OCI-LY7 (cell line): Measurements from ENCODE around the gene CCDC9. TPM values are rescaled to one million over a fixed set of nuclear protein-coding genes. Genes with fewer than 3 reads are reported as not detected.

Source experiments
- BruUV-seq: library from RNA; stranded (reverse); fragments of 400-500 nt; replicated peaks from 2 replicates; lab custom pipeline; 2021; lab: Mats Ljungman, UMichigan
- CTCF ChIA-PET: fragments of 300-600 bp; sonication (Branson Sonifier 250); formaldehyde crosslinking; loops from one replicate; lab custom pipeline; 2022; ENCODE audit warnings: antibody characterized with exemption; ENCODE audit not compliant: unreplicated experiment; lab: Charles Lee
- POLR2A ChIA-PET: fragments of 300-600 bp; sonication (Branson Sonifier 250); formaldehyde crosslinking; loops from one replicate; lab custom pipeline; 2022; ENCODE audit warnings: antibody characterized with exemption; lab: Charles Lee
- DNase-seq: peaks from one replicate; pipeline ENCODE4 v3.0.0-alpha.2; 2015; ENCODE audit warnings: low spot score
- H2AFZ ChIP-seq: fragments of 200-600 bp; sonication (generic), shearing (Covaris generic); 2 replicates; pipeline ENCODE4 v1.6.1; 2014; ENCODE audit warnings: mild to moderate bottlenecking, antibody characterized with exemption, low read length, moderate library complexity
- H3K27ac ChIP-seq: fragments of 200-600 bp; sonication (generic); 2 replicates; pipeline ENCODE4 v1.5.1; 2014; ENCODE audit warnings: mixed run types, low read depth, mild to moderate bottlenecking, moderate library complexity, low read length, inconsistent platforms; ENCODE audit not compliant: poor library complexity, severe bottlenecking
- H3K36me3 ChIP-seq: fragments of 200-600 bp; sonication (generic); 2 replicates; pipeline ENCODE4 v1.6.1; 2014; ENCODE audit warnings: mild to moderate bottlenecking, antibody characterized with exemption, low read length, moderate library complexity, mixed read lengths; ENCODE audit not compliant: insufficient read depth
- H3K4me1 ChIP-seq: fragments of 200-600 bp; sonication (generic); 2 replicates; pipeline ENCODE4 v1.5.1; 2014; ENCODE audit warnings: mild to moderate bottlenecking, low read length; ENCODE audit not compliant: insufficient read depth, poor library complexity, severe bottlenecking
- H3K4me2 ChIP-seq: fragments of 200-600 bp; sonication (generic); 2 replicates; pipeline ENCODE4 v1.6.1; 2014; ENCODE audit warnings: mild to moderate bottlenecking, low read length
- H3K4me3 ChIP-seq: fragments of 200-600 bp; sonication (generic); 2 replicates; pipeline ENCODE4 v1.5.1; 2014; ENCODE audit warnings: mild to moderate bottlenecking, low read depth, low read length; ENCODE audit not compliant: poor library complexity, severe bottlenecking
- H3K79me2 ChIP-seq: fragments of 200-600 bp; sonication (generic); 2 replicates; pipeline ENCODE4 v1.6.1; 2016; ENCODE audit warnings: low read depth, mild to moderate bottlenecking, low read length, moderate library complexity, mixed read lengths; ENCODE audit not compliant: insufficient read depth
- H3K9me2 ChIP-seq: fragments of 200-600 bp; sonication (generic); 2 replicates; pipeline ENCODE4 v1.6.1; 2016; ENCODE audit warnings: mild to moderate bottlenecking, low read length, mixed read lengths; ENCODE audit not compliant: insufficient read depth
- H3K9me3 ChIP-seq: fragments of 200-600 bp; sonication (generic); 2 replicates; pipeline ENCODE4 v1.6.1; 2014; ENCODE audit warnings: mild to moderate bottlenecking, mixed run types, low read length, mixed read lengths
- H4K20me1 ChIP-seq: fragments of 200-600 bp; sonication (generic); 2 replicates; pipeline ENCODE4 v1.6.1; 2014; ENCODE audit warnings: mild to moderate bottlenecking, antibody characterized with exemption, low read length, moderate library complexity, mixed read lengths; ENCODE audit not compliant: insufficient read depth
- CTCF ChIP-seq: fragments of 200-600 bp; sonication (generic); conservative IDR thresholded peaks from 2 replicates; pipeline ENCODE4 v1.5.1; 2014; ENCODE audit warnings: mild to moderate bottlenecking, antibody characterized with exemption, low read length, moderate library complexity, mixed read lengths
- EZH2phosphoT487 ChIP-seq: fragments of 200-600 bp; sonication (generic); IDR thresholded peaks from 2 replicates; pipeline ENCODE4 v1.6.1; 2018; ENCODE audit warnings: low read depth, borderline replicate concordance, mild to moderate bottlenecking, mixed run types, antibody characterized with exemption, low read length, moderate library complexity, mixed read lengths
- intact Hi-C: fragments of 100-400 bp; cut with micrococcal nuclease; formaldehyde crosslinking; loops from one replicate; pipeline ENCODE4 v1.10.0; 2022; ENCODE audit not compliant: unreplicated experiment
- total RNA-seq, 2 experiments: library from RNA; depleted of rRNA in 1 of 2; stranded (reverse); fragments of >200 nt in 1 of 2; shearing (Covaris generic) in 1 of 2; gene quantifications; 2 replicates each; pipeline ENCODE4 v1.2.3, GENCODE V29; 2014 to 2022

The CCDC9 gene
- total RNA-seq, 2 experiments from 2014 or later: 7.9 to 19.7 TPM

- DNase-seq: no peak
- Histone ChIP-seq H2AFZ (no peak overlapping the region), H3K79me2 (no peaks in the 10 kb centered on the region), H3K9me2 (no peaks in the 10 kb centered on the region), H4K20me1 (no peaks in the 10 kb centered on the region), H3K4me1 (peaks cover 19% of the 10 kb centered on the region), H3K36me3 (peaks cover 6% of the 10 kb centered on the region; the same call in 1 of the 2 replicates), H3K9me3 (no peaks in the 10 kb centered on the region), H3K4me3 (no peak overlapping the region), H3K27ac (no peak overlapping the region), H3K4me2 (no peak overlapping the region)
- TF ChIP-seq CTCF: no peak
- no peak for TF ChIP-seq EZH2phosphoT487
- ChIA-PET CTCF (no interaction called here), POLR2A (no interaction called here)
- BruUV-seq: no TSS peak
- intact Hi-C loops: no loop called here
Observed at GRCh38 chr19:47221890-47222289, 34.4 kb upstream of the CCDC9 start.

- Histone ChIP-seq H3K4me3 (peak overlapping the region; percentile 90), H3K4me2 (peak overlapping the region; percentile 99), H3K27ac (peak overlapping the region; percentile 97), H4K20me1 (no peaks in the 10 kb centered on the region), H2AFZ (peak overlapping the region; percentile 83; the same call in 1 of the 2 replicates), H3K9me2 (no peaks in the 10 kb centered on the region), H3K79me2 (no peaks in the 10 kb centered on the region), H3K4me1 (peaks cover 48% of the 10 kb centered on the region), H3K9me3 (no peaks in the 10 kb centered on the region), H3K36me3 (peaks cover 6% of the 10 kb centered on the region; the same call in 1 of the 2 replicates)
- no TSS peak for BruUV-seq
- ChIA-PET CTCF (interaction anchor here (0.5 to 1.6 kb wide), 2 partner anchors 11 to 15 kb away, joined by 3 to 7 read pairs; no protein-coding TSS in a partner anchor), POLR2A (interaction anchor here (0.8 to 1.8 kb wide), 3 partner anchors 14 to 19 kb away, joined by 3 to 13 read pairs (median 4); no protein-coding TSS in a partner anchor)
- peak; percentile 92 for DNase-seq
- TF ChIP-seq CTCF: peak; percentile 43; the same call in 1 of the 2 replicates
- TF ChIP-seq EZH2phosphoT487: no peak
- intact Hi-C loops: loop anchor here (1.0 kb wide), 3 partner anchors 16 to 30 kb away; partner anchors contain the start of gene CCDC9
Observed at GRCh38 chr19:47225746-47226425, 30.4 kb upstream of the CCDC9 start.
